HFFc6 (cell line): ENCODE data around the gene EIF2B4. TPM values are rescaled to one million over a fixed set of nuclear protein-coding genes. Genes with fewer than 3 reads are reported as not detected.

Experiments used
- DNase-seq: peaks from one replicate; pipeline ENCODE4 v3.0.0-alpha.2; 2018
- H3K27ac Mint-ChIP-seq: 2 replicates; pipeline ENCODE4 v1.8.0; 2020; ENCODE audit warnings: mild to moderate bottlenecking, mixed read lengths
- H3K27me3 Mint-ChIP-seq: 2 replicates; pipeline ENCODE4 v1.8.0; 2021; ENCODE audit warnings: mild to moderate bottlenecking, moderate library complexity, mixed read lengths; ENCODE audit not compliant: insufficient read depth
- H3K36me3 Mint-ChIP-seq: 2 replicates; pipeline ENCODE4 v1.8.0; 2021; ENCODE audit warnings: low read depth, mixed read lengths
- H3K4me1 Mint-ChIP-seq: 2 replicates; pipeline ENCODE4 v1.8.0; 2020; ENCODE audit warnings: low read depth, mixed read lengths
- H3K4me3 Mint-ChIP-seq: 2 replicates; pipeline ENCODE4 v1.8.0; 2020; ENCODE audit warnings: mild to moderate bottlenecking, moderate library complexity, mixed read lengths
- H3K9me3 Mint-ChIP-seq: 2 replicates; pipeline ENCODE4 v1.8.0; 2020; ENCODE audit warnings: mild to moderate bottlenecking, mixed read lengths
- CTCF ChIP-seq: fragments of 200-600 bp; sonication (generic); IDR thresholded peaks from 2 replicates; pipeline ENCODE4 v1.5.0; 2021; ENCODE audit warnings: antibody characterized with exemption, mild to moderate bottlenecking
- total RNA-seq, 6 experiments: library from RNA; stranded (reverse); fragmentation: NEBNext Ultra II Directional; extraction: Animal tissue kit (Norgen Biotek cat#: 25700); gene quantifications; 2 replicates in 1 of 6; 3 replicates in 5 of 6; pipeline ENCODE4 v1.2.3, GENCODE V29; 2021

EIF2B4 gene
- total RNA-seq, 6 experiments from 2014 or later, result 44.5 to 48.4 (median 45.8) TPM

GRCh38 chr2:27376151-27376865 is 6.2 kb upstream of the EIF2B4 start:
- H3K36me3 Mint-ChIP-seq, result peaks cover 61% of the 10 kb centered on the region
- peak overlapping the region; percentile 58 for H3K27ac Mint-ChIP-seq
- no peak for DNase-seq
- peaks cover 42% of the 10 kb centered on the region for H3K4me1 Mint-ChIP-seq
- H3K27me3 Mint-ChIP-seq, result peaks cover 11% of the 10 kb centered on the region
- no peak overlapping the region for H3K4me3 Mint-ChIP-seq
- no peaks in the 10 kb centered on the region for H3K9me3 Mint-ChIP-seq
- no peak for TF ChIP-seq CTCF

DNA sequence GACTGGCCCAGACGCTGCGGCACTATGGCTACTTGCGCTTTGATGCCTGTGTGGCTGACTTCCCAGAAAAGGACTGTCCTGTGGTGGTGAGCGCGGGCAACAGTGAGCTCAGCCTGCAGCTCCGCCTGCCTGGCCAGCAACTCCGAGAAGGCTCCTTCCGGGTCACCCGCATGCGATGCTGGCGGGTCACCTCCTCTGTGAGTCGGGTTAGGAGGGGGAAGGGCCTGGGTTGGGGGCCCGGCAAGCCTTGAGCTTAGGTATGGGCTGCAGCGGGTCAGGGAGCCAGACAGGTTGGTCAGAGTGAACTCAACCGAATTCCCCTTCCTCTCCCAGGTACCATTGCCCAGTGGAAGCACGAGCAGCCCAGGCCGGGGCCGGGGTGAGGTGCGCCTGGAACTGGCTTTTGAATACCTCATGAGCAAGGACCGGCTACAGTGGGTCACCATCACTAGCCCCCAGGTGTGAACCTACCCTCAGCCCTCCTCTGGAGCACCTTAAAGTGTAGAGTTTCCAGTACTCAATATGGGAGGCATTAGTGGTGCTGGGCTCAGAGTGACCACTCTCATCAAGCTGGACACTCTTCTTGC is 5.5 kb upstream of the EIF2B4 start:
- peaks cover 6% of the 10 kb centered on the region for H3K27me3 Mint-ChIP-seq
- H3K27ac Mint-ChIP-seq, result no peak overlapping the region; the same call in 1 of the 2 replicates
- H3K9me3 Mint-ChIP-seq, result no peaks in the 10 kb centered on the region
- no peak for DNase-seq
- no peak overlapping the region for H3K4me3 Mint-ChIP-seq
- H3K4me1 Mint-ChIP-seq, result peaks cover 37% of the 10 kb centered on the region
- H3K36me3 Mint-ChIP-seq, result peaks cover 57% of the 10 kb centered on the region
- TF ChIP-seq CTCF, result no peak

GRCh38 chr2:27373567-27373966 is 3.4 kb upstream of the EIF2B4 start:
- no peak overlapping the region for H3K4me3 Mint-ChIP-seq
- H3K36me3 Mint-ChIP-seq, result peaks cover 55% of the 10 kb centered on the region
- H3K4me1 Mint-ChIP-seq, result peaks cover 32% of the 10 kb centered on the region
- H3K27me3 Mint-ChIP-seq, result peaks cover 4% of the 10 kb centered on the region
- no peaks in the 10 kb centered on the region for H3K9me3 Mint-ChIP-seq
- no peak overlapping the region for H3K27ac Mint-ChIP-seq
- no peak for TF ChIP-seq CTCF
- DNase-seq, result no peak

DNA sequence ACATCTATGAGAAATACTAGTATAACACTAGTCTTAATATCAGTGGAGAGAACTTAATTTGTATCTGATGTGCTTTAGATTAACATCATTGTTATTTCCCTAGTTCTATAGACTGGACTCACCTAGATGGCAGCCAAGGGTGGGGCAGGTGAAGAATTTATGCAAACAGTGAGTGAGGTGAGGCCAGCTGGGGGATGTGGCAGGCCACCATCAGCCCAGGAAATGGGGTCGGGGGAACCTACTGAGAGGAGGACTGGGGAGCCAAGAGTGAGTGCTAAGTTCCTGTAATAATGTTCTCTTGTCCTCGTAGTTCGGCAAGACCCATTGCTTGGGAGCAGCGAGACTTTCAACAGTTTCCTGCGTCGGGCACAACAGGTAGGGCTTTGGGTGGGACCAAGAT is 2.8 kb upstream of the EIF2B4 start:
- Mint-ChIP-seq H3K27me3 (peaks cover 4% of the 10 kb centered on the region), H3K36me3 (peaks cover 57% of the 10 kb centered on the region)

More for the DNA sequence above, 2.8 kb upstream of the EIF2B4 start:
- Mint-ChIP-seq H3K4me3 (peak overlapping the region; percentile 90; the same call in 1 of the 2 replicates), H3K9me3 (no peaks in the 10 kb centered on the region), H3K4me1 (peaks cover 36% of the 10 kb centered on the region), H3K27ac (peak overlapping the region; percentile 31)
- no peak for DNase-seq
- TF ChIP-seq CTCF, result no peak
